ENCODE measurements around the gene FGD2. TPM values are rescaled to one million over a fixed set of nuclear protein-coding genes. Genes with fewer than 3 reads are reported as not detected.
A peak's percentile ranks its signal among the peaks of the same experiment; 100 is the strongest.

FGD2 gene
- total RNA-seq, 2 experiments from 2014 or later: 0.50 to 0.63 TPM

GRCh38 chr6:36997811-36998722 lies 7.4 kb upstream of the FGD2 start:
- H3K27me3 Mint-ChIP-seq: no peaks in the 10 kb centered on the region
- H3K36me3 Mint-ChIP-seq (ENCODE audit: low read depth): no peaks in the 10 kb centered on the region
- ATAC-seq: no peak
- POLR2A ChIA-PET: no interaction called here
- no peak for DNase-seq
- H3K4me3 Mint-ChIP-seq: no peak overlapping the region
- intact Hi-C loops (cut with DNase I, micrococcal nuclease): no loop called here
- no peak overlapping the region for H3K27ac Mint-ChIP-seq
- CTCF ChIA-PET: no interaction called here
- H3K9me3 Mint-ChIP-seq (ENCODE audit: low read depth): no peaks in the 10 kb centered on the region
- no peaks in the 10 kb centered on the region for H3K4me1 Mint-ChIP-seq

DNA sequence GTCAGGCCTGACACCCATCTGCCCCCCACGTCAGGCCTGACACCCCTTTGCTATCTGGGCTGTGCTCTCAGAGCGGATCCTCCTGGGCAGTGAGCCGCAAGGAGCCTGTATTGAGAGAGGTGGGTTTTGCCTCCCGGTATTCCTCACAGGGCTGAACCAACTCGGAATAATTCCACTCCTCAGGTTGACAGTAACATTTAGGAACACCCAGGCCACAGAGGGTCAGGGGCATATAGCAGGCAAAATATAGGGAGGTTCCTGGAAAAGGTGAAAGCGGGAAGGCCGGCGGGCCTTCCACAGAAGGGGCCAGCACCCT lies 6.8 kb upstream of the FGD2 start:
- Mint-ChIP-seq H3K27ac (no peak overlapping the region), H3K36me3 (ENCODE audit: low read depth) (no peaks in the 10 kb centered on the region), H3K27me3 (no peaks in the 10 kb centered on the region), H3K9me3 (ENCODE audit: low read depth) (no peaks in the 10 kb centered on the region), H3K4me1 (no peaks in the 10 kb centered on the region), H3K4me3 (no peak overlapping the region)
- intact Hi-C loops (cut with DNase I, micrococcal nuclease): no loop called here
- ATAC-seq (no peak), DNase-seq (no peak)
- ChIA-PET CTCF (no interaction called here), POLR2A (no interaction called here)

DNA sequence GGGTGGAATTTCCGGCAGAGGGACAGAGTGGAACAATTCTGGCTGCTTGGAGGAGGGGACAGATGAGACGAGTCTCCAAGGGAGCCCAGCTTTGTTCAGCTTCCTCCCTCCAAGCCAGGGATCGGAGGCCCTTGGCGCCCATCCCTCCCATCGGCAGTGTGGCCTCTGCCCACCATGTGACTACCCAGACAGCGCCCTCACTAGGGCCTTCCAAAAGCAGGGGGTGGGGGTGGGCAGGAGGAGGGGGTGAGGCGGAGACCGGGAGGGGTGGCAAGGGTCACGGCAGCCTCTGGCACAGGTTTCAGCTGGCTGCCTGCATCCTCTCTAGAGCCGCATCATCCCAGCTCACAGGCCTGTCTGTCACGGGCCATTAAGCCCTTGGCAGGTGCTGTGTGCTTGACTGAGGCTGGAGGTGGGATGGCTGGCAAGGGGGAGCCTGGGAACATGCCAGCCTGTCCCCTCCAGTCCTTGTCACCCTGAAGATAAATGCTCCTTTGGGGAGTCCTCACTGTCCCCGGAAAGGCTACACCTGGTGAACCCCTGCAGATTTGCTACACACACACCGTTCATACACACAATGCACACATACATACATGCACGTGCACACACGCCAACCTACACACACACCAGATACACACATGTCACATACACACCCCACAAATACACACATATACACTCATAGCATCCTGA lies 6.2 kb upstream of the FGD2 start:
- Mint-ChIP-seq H3K4me1 (no peaks in the 10 kb centered on the region), H3K4me3 (no peak overlapping the region), H3K27me3 (no peaks in the 10 kb centered on the region), H3K27ac (no peak overlapping the region), H3K9me3 (ENCODE audit: low read depth) (no peaks in the 10 kb centered on the region), H3K36me3 (ENCODE audit: low read depth) (no peaks in the 10 kb centered on the region)
- no peak for ATAC-seq
- POLR2A ChIA-PET: no interaction called here
- intact Hi-C loops (cut with DNase I, micrococcal nuclease): no loop called here
- DNase-seq: no peak
- CTCF ChIA-PET: interaction anchor here (0.6 kb wide), 1 partner anchor 196 kb away, joined by 3 read pairs; no protein-coding TSS in a partner anchor

DNA sequence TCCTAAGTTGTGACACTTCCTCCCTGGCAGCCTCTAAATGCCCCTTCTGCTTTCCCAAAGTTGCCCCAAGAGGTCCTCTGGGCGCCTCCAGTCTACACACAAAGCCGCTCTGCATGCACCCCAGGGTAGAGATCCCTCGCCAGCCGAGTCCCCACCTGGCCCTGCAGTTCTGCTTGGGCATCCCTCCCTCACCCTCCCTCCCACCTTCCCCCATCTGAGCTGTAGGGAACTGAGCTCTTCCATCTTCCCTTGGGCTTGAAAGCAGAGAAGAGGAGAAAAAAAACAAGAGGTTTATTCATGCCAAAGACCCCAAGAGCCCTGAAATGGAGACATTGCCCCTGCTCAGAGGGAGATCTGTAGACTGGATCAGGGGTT lies 5.7 kb upstream of the FGD2 start:
- no peak for DNase-seq
- Mint-ChIP-seq H3K4me1 (no peaks in the 10 kb centered on the region), H3K27ac (no peak overlapping the region), H3K36me3 (ENCODE audit: low read depth) (no peaks in the 10 kb centered on the region), H3K4me3 (no peak overlapping the region), H3K27me3 (no peaks in the 10 kb centered on the region), H3K9me3 (ENCODE audit: low read depth) (no peaks in the 10 kb centered on the region)
- POLR2A ChIA-PET: no interaction called here
- no peak for ATAC-seq
- CTCF ChIA-PET: interaction anchor here (0.6 kb wide), 1 partner anchor 196 kb away, joined by 3 read pairs; no protein-coding TSS in a partner anchor
- intact Hi-C loops (cut with DNase I, micrococcal nuclease): no loop called here

GRCh38 chr6:37004044-37004980 lies 1.1 kb upstream of the FGD2 start:
- CTCF ChIA-PET: interaction anchor here (0.8 kb wide), 1 partner anchor 18 kb away, joined by 3 read pairs; no protein-coding TSS in a partner anchor
- Mint-ChIP-seq H3K9me3 (ENCODE audit: low read depth) (no peaks in the 10 kb centered on the region), H3K36me3 (ENCODE audit: low read depth) (no peaks in the 10 kb centered on the region), H3K27ac (no peak overlapping the region), H3K4me1 (peaks cover 12% of the 10 kb centered on the region), H3K4me3 (no peak overlapping the region), H3K27me3 (no peaks in the 10 kb centered on the region)
- DNase-seq (no peak), ATAC-seq (no peak)
- POLR2A ChIA-PET: no interaction called here
- intact Hi-C loops (cut with DNase I, micrococcal nuclease): no loop called here

DNA sequence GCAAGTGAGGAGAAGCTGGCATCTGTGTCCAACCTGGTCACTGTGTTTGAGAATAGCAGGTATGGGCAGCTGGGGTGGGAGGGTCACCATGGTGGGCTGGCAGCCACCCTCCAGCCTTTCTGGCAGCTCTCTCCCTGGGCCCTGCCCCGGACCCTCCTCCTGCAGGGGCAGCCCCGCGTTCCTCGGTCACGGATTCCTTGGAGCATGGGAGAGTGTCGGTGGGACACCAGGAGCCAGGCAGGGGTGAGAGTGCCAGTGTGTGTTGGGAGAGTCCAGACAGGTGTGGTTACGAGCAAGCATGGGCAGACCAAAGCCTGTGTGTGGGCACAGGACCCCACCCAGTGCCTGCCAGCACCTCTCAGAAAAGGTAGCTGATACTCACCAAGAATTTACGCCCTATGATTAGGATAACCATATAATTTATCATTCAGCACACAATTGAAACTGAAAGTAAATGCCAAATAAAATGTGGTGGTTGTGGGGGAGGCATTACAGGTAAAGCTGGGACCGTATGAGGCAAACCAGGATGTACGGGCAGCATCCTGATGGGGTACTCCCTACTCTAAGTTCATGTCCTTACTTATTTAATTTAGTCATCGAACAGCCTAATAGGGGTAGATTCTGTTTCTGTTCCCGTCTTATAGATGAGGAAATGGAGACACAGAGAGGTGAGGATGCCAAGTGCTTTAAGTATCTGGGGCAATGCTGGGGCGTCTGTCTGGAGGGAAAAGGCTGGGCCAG lies 542 bp downstream of the FGD2 start:
- ChIA-PET CTCF (interaction anchor here (0.6 to 2.1 kb wide), 6 partner anchors 12 to 1029 kb away, joined by 3 to 17 read pairs (median 4); no protein-coding TSS in a partner anchor), POLR2A (no interaction called here)
- intact Hi-C loops (cut with DNase I, micrococcal nuclease): no loop called here
- Mint-ChIP-seq H3K27ac (no peak overlapping the region), H3K4me3 (no peak overlapping the region), H3K27me3 (no peaks in the 10 kb centered on the region), H3K9me3 (ENCODE audit: low read depth) (no peaks in the 10 kb centered on the region), H3K36me3 (ENCODE audit: low read depth) (no peaks in the 10 kb centered on the region), H3K4me1 (peaks cover 12% of the 10 kb centered on the region)
- ATAC-seq: peak; percentile 36
- DNase-seq: no peak

GRCh38 chr6:37006793-37007339 lies 1.4 kb downstream of the FGD2 start:
- DNase-seq (no peak), ATAC-seq (no peak)
- CTCF ChIA-PET: interaction anchor here (0.6 to 2.1 kb wide), 8 partner anchors 9 to 291 kb away, joined by 3 to 17 read pairs (median 3); no protein-coding TSS in a partner anchor
- Mint-ChIP-seq H3K4me1 (peaks cover 12% of the 10 kb centered on the region), H3K27ac (no peak overlapping the region), H3K9me3 (ENCODE audit: low read depth) (no peaks in the 10 kb centered on the region), H3K27me3 (no peaks in the 10 kb centered on the region), H3K36me3 (ENCODE audit: low read depth) (no peaks in the 10 kb centered on the region), H3K4me3 (no peak overlapping the region)
- intact Hi-C loops (cut with DNase I, micrococcal nuclease): no loop called here
- POLR2A ChIA-PET: interaction anchor here (0.6 kb wide), 2 partner anchors 22 to 113 kb away, joined by 3 read pairs; no protein-coding TSS in a partner anchor

- intact Hi-C loops (cut with DNase I, micrococcal nuclease): no loop called here
- H3K9me3 Mint-ChIP-seq (ENCODE audit: low read depth): no peaks in the 10 kb centered on the region
- peaks cover 12% of the 10 kb centered on the region for H3K4me1 Mint-ChIP-seq
- CTCF ChIA-PET: interaction anchor here (0.6 to 2.1 kb wide), 6 partner anchors 8 to 291 kb away, joined by 3 to 17 read pairs (median 4); no protein-coding TSS in a partner anchor
- no peaks in the 10 kb centered on the region for H3K27me3 Mint-ChIP-seq
- DNase-seq (no peak), ATAC-seq (no peak)
- POLR2A ChIA-PET: interaction anchor here (0.6 kb wide), 2 partner anchors 22 to 113 kb away, joined by 3 read pairs; no protein-coding TSS in a partner anchor
- H3K27ac Mint-ChIP-seq: no peak overlapping the region
- no peaks in the 10 kb centered on the region for H3K36me3 Mint-ChIP-seq (ENCODE audit: low read depth)
- no peak overlapping the region for H3K4me3 Mint-ChIP-seq
Observed at GRCh38 chr6:37007340-37008043, 2.0 kb downstream of the FGD2 start.

DNA sequence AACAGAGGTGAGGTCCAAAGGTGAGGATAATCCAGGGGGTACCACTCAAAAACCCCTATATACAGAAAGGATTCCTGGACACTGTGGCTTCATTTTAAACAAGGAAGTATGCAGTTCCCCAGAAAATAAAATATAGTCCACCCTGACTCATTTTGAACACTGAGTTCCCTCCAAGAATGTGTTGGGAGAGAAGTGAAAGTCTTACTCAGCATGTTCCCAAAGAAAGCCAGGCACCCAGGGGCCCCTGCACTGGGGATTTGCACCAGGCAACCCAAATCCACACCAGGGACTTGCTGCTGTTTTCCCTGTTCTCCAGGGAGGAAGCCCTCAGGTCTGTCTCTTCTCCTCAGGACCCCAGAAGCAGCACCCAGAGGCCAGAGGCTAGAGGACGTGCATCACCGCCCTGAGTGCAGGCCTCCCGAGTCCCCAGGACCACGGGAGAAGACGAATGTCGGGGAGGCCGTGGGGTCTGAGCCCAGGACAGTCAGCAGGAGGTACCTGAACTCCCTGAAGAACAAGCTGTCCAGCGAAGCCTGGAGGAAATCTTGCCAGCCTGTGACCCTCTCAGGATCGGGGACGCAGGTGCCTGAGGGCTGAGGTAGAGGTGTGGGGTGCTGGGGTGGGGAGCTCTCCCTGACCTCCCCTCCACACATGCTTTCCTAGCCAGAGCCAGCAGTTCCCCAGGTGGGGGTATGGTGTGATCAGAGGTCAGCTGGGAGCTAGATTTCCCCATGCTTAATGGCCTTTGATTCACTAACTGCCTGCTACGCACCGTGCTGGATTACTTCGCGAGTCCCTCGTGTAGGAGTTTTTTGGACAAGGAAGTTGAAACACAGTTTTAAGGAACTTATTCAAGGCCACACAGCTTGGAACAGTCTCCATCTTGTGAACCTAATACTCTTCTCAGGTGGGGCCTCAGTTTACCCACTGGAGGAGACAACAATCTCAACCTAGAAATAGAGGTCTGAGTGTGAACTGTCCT lies 3.3 kb downstream of the FGD2 start:
- no peak overlapping the region for H3K27ac Mint-ChIP-seq
- ChIA-PET CTCF (interaction anchor here (0.5 to 1.2 kb wide), 2 partner anchors 9 to 125 kb away, joined by 3 to 4 read pairs; no protein-coding TSS in a partner anchor), POLR2A (no interaction called here)
- no peak overlapping the region for H3K4me3 Mint-ChIP-seq
- H3K4me1 Mint-ChIP-seq: peaks cover 12% of the 10 kb centered on the region
- no peak for ATAC-seq
- intact Hi-C loops (cut with DNase I, micrococcal nuclease): no loop called here
- DNase-seq: no peak
- H3K9me3 Mint-ChIP-seq (ENCODE audit: low read depth): no peaks in the 10 kb centered on the region
- H3K27me3 Mint-ChIP-seq: no peaks in the 10 kb centered on the region
- no peaks in the 10 kb centered on the region for H3K36me3 Mint-ChIP-seq (ENCODE audit: low read depth)

Measured in activated CD4-positive, alpha-beta T cell treated with anti-CD3 and anti-CD28 coated beads for 36 hours (primary cell).